T-helper 2 cell treated with Interferon-gamma antibody and Interleukin-4, amounts not matched to agents 5 μg/mL and 100 μg/mL, for 36 hours (primary cell): Measurements from ENCODE around the gene MED13.

Source experiments
- DNase-seq: peaks from one replicate; pipeline ENCODE4 v3.0.0; 2021; ENCODE audit warnings: low spot score
- H3K27ac Mint-ChIP-seq: one replicate; pipeline ENCODE4 v1.8.0; 2021; ENCODE audit warnings: mild to moderate bottlenecking, mixed read lengths
- H3K27me3 Mint-ChIP-seq: one replicate; pipeline ENCODE4 v1.8.0; 2021; ENCODE audit warnings: low read depth, mixed read lengths
- H3K36me3 Mint-ChIP-seq: one replicate; pipeline ENCODE4 v1.8.0; 2021; ENCODE audit warnings: low read depth, mixed read lengths
- H3K4me1 Mint-ChIP-seq: one replicate; pipeline ENCODE4 v1.8.0; 2021; ENCODE audit warnings: low read depth, mixed read lengths
- H3K4me3 Mint-ChIP-seq: one replicate; pipeline ENCODE4 v1.8.0; 2022; ENCODE audit warnings: mild to moderate bottlenecking, moderate library complexity, mixed read lengths
- H3K9me3 Mint-ChIP-seq: one replicate; pipeline ENCODE4 v1.8.0; 2021; ENCODE audit warnings: mixed read lengths

Gene MED13

DNA sequence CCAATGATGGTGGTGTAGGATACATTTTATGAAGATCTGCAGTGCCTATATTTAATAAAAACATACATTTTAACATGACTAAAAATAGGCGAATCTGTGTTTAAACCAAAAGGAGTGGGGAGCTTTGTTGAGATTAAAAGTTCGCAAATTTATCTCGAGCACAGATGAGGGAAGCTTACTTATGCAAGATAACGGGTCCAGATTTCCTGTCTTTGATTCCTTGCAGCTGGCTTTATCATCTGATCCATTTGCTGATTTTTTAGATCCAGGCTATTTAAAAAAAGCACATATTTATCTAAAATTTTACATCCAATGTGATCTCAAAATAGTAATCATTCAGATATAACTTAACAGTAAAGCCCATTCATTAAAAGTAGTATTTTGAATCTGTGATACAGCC is 80.3 kb downstream of the MED13 start:
- Mint-ChIP-seq H3K9me3 (no peaks in the 10 kb centered on the region), H3K4me1 (peaks cover 5% of the 10 kb centered on the region), H3K27me3 (no peaks in the 10 kb centered on the region), H3K36me3 (peaks cover 38% of the 10 kb centered on the region), H3K27ac (no peak overlapping the region), H3K4me3 (no peak overlapping the region)
- DNase-seq, result no peak

DNA sequence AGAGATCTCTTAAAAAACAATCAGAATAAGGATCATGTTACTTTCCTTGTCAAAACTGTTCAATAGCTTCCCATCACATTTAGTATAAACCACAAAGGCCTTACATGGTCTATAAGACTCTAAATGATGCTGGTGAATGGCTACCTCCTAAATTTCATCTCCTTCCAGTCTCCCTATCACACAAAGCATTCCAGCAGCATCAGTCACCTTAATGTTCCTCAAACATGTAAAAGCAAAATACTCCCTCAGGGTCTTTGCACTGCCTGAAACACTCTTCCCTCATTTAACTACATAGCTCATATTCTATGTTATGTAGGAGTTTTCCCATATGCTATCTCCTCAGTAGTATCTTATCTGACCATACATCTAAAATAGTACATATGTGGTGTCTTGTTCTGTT is 83.8 kb downstream of the MED13 start:
- Mint-ChIP-seq H3K9me3 (no peaks in the 10 kb centered on the region), H3K4me1 (peaks cover 5% of the 10 kb centered on the region), H3K36me3 (peaks cover 46% of the 10 kb centered on the region), H3K27me3 (no peaks in the 10 kb centered on the region), H3K27ac (no peak overlapping the region), H3K4me3 (no peak overlapping the region)
- DNase-seq, result no peak

DNA sequence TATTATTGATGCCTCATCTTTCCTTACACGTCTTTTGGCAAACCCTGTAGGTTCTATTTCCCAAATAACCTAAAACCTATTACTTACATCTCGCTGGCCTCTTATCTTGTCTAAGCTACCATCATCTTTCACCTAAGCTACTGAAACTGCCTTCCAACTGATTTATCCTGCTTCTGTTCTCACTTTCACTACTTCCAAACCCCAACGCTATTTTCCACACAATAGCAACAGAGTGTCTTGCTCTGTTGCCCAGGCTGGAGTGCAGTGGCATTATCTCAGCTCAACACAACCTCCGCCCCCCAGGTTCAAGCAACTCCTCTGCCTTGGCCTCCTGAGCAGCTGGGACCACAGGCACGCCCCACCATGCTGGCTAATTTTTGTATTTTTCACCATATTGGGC is 84.5 kb downstream of the MED13 start:
- Mint-ChIP-seq H3K4me3 (no peak overlapping the region), H3K4me1 (peaks cover 7% of the 10 kb centered on the region), H3K27ac (no peak overlapping the region), H3K36me3 (peaks cover 51% of the 10 kb centered on the region), H3K9me3 (no peaks in the 10 kb centered on the region), H3K27me3 (no peaks in the 10 kb centered on the region)
- DNase-seq, result no peak

DNA sequence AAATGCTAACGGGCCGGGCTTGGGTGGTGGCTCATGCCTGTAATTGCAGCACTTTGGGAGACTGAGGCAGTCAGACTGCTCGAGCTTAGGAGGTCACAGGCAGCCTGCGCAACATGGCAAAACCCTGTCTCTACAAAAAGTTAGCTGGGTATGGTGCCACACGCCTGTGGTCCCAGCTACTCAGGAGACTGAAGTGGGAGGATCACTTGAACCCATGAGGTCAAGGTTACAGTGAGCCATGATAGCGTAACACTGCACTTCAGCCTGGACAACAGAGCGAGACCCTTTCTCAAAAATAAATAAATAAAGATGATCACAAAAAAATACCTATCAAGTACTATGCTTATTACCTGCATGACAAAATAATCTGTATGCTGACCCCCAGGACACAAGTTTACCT is 91.0 kb downstream of the MED13 start:
- H3K27ac Mint-ChIP-seq, result no peak overlapping the region
- no peaks in the 10 kb centered on the region for H3K9me3 Mint-ChIP-seq
- DNase-seq, result no peak
- peaks cover 7% of the 10 kb centered on the region for H3K4me1 Mint-ChIP-seq
- no peak overlapping the region for H3K4me3 Mint-ChIP-seq
- H3K27me3 Mint-ChIP-seq, result no peaks in the 10 kb centered on the region
- H3K36me3 Mint-ChIP-seq, result peaks cover 47% of the 10 kb centered on the region

DNA sequence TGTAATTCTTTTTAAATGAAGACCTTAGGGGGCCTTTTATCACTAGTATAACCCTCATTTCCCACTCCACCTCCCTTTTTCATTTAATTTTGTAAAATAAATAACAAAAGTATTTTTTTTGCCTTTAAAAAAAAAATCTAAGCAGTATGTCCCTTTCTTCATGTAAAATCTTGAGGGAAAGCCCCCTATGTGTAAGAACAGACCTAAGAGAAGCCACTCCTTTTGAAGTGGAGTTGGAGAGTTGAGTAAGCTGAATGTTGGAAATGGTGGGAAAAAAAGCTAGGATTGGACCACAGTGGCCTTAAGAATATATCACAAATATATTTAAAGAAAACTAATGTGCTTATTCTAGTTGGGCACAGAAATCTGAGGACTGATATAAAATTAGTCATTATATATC is 92.8 kb downstream of the MED13 start:
- H3K4me3 Mint-ChIP-seq, result no peak overlapping the region
- DNase-seq, result no peak
- no peaks in the 10 kb centered on the region for H3K9me3 Mint-ChIP-seq
- no peak overlapping the region for H3K27ac Mint-ChIP-seq
- H3K27me3 Mint-ChIP-seq, result no peaks in the 10 kb centered on the region
- peaks cover 40% of the 10 kb centered on the region for H3K36me3 Mint-ChIP-seq
- peaks cover 7% of the 10 kb centered on the region for H3K4me1 Mint-ChIP-seq

DNA sequence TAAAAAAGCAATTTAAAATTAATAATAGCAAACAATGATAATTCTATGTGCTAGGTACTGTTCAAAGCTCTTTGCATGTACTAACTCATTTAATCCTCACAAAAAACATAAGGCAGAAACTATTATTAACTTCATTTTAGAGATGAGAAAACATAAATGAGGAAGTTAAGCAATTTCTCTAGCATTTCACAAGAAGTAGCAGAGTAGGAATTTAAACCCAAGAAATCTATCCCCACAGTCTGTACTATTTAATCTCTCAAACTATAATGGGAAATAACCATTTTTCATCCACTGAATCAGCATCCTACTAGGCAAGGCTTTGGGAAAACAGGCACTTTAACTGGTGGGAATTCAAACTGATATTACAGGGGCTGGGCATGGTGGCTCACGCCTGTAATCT is 95.0 kb downstream of the MED13 start:
- Mint-ChIP-seq H3K4me3 (no peak overlapping the region), H3K27ac (no peak overlapping the region), H3K4me1 (peaks cover 4% of the 10 kb centered on the region), H3K36me3 (peaks cover 34% of the 10 kb centered on the region), H3K9me3 (no peaks in the 10 kb centered on the region), H3K27me3 (no peaks in the 10 kb centered on the region)
- DNase-seq, result no peak

DNA sequence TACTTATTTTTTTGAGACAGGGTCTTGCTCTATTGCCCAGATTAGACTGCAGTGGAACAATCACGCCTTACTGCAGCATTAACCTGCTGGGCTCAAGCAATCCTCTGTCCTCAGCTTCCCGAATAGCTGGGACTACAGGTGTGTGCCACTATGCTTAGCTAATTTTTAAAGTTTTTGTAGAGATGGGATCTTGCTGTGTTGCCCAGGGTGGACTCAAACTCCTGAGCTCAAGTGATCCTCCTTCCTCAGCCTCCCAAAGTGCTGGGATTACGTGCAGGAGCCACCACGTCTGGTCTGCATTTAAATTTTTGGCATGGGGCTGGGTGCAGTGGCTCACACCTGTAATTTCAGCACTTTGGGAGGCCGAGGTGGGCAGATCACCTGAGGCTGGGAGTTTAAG is 96.3 kb downstream of the MED13 start:
- no peak overlapping the region for H3K4me3 Mint-ChIP-seq
- no peaks in the 10 kb centered on the region for H3K9me3 Mint-ChIP-seq
- no peaks in the 10 kb centered on the region for H3K27me3 Mint-ChIP-seq
- no peak for DNase-seq
- H3K36me3 Mint-ChIP-seq, result peaks cover 27% of the 10 kb centered on the region
- H3K27ac Mint-ChIP-seq, result no peak overlapping the region
- H3K4me1 Mint-ChIP-seq, result no peaks in the 10 kb centered on the region

DNA sequence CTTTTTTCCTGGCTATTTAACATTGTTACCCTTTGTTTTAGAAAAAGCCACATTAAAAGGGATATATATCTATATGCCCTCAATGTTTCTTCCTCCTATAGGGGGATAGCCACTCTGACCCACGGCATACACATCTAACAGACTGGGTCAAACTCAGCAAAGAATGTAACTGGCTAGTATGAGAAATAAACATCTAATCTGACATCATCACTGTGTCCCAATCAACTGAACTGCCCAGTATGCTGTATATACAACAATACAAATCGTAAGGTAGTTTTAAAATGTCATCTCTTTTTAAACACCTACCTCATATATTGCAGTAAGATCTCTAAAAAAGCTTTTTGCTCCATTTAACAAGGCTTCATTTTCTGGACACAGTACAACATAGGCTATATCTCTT is 97.3 kb downstream of the MED13 start:
- H3K4me1 Mint-ChIP-seq, result peaks cover 2% of the 10 kb centered on the region
- no peaks in the 10 kb centered on the region for H3K9me3 Mint-ChIP-seq
- H3K36me3 Mint-ChIP-seq, result peaks cover 32% of the 10 kb centered on the region
- H3K27ac Mint-ChIP-seq, result no peak overlapping the region
- H3K4me3 Mint-ChIP-seq, result no peak overlapping the region
- no peaks in the 10 kb centered on the region for H3K27me3 Mint-ChIP-seq
- DNase-seq, result no peak

DNA sequence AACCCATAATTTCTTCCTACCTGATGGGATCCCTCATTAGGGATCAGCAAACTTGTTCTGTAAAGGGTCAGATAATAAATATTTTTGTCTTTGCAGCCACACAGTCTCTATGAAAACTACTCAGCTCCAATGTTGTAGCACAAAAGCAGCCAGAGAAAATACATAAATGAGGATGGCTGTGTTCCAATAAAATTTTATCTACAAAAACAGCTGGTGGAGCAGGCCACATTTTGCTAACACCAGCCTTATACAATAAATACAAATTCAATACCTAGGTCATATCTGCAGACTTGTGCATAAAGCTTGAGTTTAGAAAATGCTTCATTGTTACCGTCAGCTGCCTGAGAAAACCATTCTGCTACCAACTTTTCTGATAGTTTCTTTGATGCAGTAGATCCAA is 98.9 kb downstream of the MED13 start:
- Mint-ChIP-seq H3K36me3 (peaks cover 35% of the 10 kb centered on the region), H3K27me3 (no peaks in the 10 kb centered on the region), H3K27ac (no peak overlapping the region), H3K4me3 (no peak overlapping the region), H3K4me1 (peaks cover 2% of the 10 kb centered on the region), H3K9me3 (no peaks in the 10 kb centered on the region)
- no peak for DNase-seq

DNA sequence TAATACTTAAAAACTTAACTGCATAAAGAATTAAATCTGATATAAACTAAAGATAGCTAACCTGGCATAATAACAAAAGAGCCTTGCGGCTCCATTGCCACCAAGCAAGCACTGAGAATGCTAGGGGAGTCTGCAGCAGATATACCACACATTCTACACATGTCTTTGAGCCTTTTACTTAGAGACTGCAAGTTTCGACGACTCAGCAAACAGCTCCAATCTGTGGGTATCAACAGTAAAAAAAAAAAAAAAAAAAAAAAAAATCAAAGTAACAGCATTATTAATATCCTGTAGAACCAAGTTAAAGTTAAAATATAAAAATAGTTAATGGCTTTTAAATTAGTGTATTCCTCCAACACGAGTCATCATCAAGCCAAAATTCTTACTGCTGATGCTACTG is 109.5 kb downstream of the MED13 start:
- no peaks in the 10 kb centered on the region for H3K27me3 Mint-ChIP-seq
- no peak for DNase-seq
- no peak overlapping the region for H3K27ac Mint-ChIP-seq
- no peaks in the 10 kb centered on the region for H3K4me1 Mint-ChIP-seq
- peaks cover 22% of the 10 kb centered on the region for H3K36me3 Mint-ChIP-seq
- H3K9me3 Mint-ChIP-seq, result no peaks in the 10 kb centered on the region
- no peak overlapping the region for H3K4me3 Mint-ChIP-seq

DNA sequence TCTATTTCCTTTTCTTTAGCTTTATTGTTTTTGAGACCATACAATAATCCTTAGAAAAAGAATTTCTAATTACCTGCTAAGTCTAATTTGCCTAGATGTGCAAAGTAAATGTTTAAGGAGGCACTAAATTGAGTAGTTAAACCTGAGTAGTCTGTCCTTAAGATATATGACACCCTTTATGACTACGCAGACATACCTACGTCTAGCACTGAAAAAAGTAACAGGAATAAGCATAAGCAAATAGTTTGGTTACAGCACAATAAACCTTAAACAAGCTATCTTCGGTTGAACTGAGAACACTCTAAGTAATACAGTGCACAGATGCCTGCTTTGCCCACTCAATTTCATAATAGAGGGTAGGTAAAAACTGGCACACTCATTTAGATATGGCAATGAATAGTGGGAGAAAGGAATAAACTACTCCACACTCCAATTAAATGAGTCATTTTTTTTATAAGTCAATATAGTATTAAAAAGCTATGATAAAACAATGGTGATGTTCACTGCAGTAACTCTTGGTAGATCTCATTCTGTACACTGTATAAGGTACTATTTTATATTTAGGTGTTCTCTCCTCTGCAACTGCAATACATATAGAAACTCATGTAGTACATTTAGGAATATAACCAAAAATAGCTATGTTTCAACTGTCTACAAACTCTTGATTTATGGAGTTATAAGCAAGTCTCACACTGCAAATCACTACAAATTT is 117.6 kb downstream of the MED13 start:
- Mint-ChIP-seq H3K4me1 (peaks cover 8% of the 10 kb centered on the region), H3K36me3 (peaks cover 32% of the 10 kb centered on the region)

DNA sequence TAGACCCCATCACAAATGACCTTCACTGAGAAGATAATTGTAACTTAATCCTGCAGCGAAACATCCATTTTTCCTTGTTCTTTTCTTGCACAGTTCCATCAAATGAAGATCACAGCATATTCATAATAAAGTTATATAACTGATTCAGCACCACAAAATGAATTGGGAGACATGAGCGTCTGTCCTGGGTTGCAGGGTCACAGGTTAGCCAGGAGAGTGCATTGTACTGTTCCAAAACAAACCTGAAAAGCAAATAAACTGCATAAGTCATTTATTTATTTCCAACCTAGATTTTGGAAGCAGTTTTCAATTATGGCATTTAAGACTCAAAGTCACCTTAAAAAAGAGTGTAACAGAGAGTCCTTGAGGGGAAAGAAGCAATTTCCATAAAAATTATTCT is 118.7 kb downstream of the MED13 start:
- Mint-ChIP-seq H3K36me3 (peaks cover 29% of the 10 kb centered on the region), H3K27ac (no peak overlapping the region), H3K27me3 (no peaks in the 10 kb centered on the region), H3K9me3 (no peaks in the 10 kb centered on the region), H3K4me1 (peaks cover 8% of the 10 kb centered on the region), H3K4me3 (no peak overlapping the region)
- no peak for DNase-seq

More for the DNA sequence above, 117.6 kb downstream of the MED13 start:
- DNase-seq, result no peak
- no peak overlapping the region for H3K4me3 Mint-ChIP-seq
- no peak overlapping the region for H3K27ac Mint-ChIP-seq
- H3K27me3 Mint-ChIP-seq, result no peaks in the 10 kb centered on the region
- H3K9me3 Mint-ChIP-seq, result no peaks in the 10 kb centered on the region

DNA sequence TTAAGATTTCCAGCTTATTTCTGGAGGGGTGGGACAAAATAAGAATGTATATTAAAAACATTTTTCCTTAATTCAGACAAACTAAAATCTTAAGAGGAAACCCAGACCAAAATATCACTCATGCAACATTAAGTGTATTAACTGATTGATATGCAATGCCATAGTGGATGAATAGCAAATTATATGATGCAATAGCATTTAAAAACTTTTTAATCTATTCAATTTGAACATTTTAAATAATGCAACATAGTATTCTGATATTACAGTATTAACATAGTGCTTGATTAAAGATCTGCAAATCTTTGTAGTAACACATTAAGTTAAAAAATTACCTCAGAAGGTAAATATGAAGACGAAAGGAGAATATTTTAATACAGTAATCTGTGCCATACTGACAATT is 122.0 kb downstream of the MED13 start:
- DNase-seq, result no peak
- Mint-ChIP-seq H3K4me3 (no peak overlapping the region), H3K27ac (no peak overlapping the region), H3K9me3 (no peaks in the 10 kb centered on the region), H3K4me1 (peaks cover 8% of the 10 kb centered on the region), H3K36me3 (peaks cover 20% of the 10 kb centered on the region), H3K27me3 (no peaks in the 10 kb centered on the region)

DNA sequence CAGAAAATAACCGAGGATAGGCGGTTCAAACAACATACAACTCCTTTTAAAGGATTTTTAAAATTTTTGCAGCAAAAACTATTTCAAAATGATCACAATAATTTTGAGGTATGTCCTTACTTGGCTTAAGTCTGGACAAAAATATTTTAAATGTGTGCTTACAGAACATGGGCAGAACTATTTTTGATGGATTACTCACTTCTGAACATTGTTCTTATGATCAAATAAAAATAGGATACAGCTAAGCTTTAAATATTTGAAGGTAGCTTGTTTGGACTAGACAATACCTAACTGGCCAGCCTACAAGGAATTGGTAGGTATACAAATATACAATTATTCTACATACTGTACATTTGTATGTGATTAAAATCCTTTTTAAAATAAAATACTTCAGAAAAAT is 123.0 kb downstream of the MED13 start:
- Mint-ChIP-seq H3K4me1 (peaks cover 8% of the 10 kb centered on the region), H3K27ac (no peak overlapping the region), H3K27me3 (no peaks in the 10 kb centered on the region), H3K4me3 (no peak overlapping the region), H3K9me3 (no peaks in the 10 kb centered on the region), H3K36me3 (peaks cover 19% of the 10 kb centered on the region)
- DNase-seq, result no peak

DNA sequence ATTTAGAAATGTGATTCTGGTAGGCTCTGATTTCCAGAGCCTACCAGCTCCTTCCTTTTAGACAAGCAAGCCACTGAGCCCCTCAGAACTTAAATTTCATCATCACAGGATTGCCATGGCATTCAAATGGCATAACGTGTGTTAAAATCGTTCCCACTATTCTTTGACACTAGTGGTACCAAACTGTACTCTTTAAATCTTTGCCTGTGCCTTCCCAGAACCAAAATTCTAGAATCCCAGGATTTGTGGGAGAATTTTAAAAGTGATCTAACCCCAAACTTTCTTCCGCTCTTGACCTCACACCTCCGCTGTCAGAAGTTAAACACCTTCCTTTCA is 137.0 kb downstream of the MED13 start:
- H3K4me3 Mint-ChIP-seq, result peak overlapping the region; percentile 92
- H3K27me3 Mint-ChIP-seq, result no peaks in the 10 kb centered on the region
- H3K27ac Mint-ChIP-seq, result peak overlapping the region; percentile 91
- no peak for DNase-seq
- H3K9me3 Mint-ChIP-seq, result no peaks in the 10 kb centered on the region
- H3K4me1 Mint-ChIP-seq, result peaks cover 19% of the 10 kb centered on the region
- H3K36me3 Mint-ChIP-seq, result peaks cover 8% of the 10 kb centered on the region
